HG03342 (cell line): ENCODE results near the gene TRIM71.
"Not testable (repeated sequence)": the region's sequence is repeated elsewhere in the genome, so short reads cannot be mapped to it uniquely, and the experiment has no call there.

ENCODE experiments used
- ATAC-seq: cut with Tn5 transposase; IDR thresholded peaks from one replicate; pipeline ENCODE4 v1.9.1; 2021; ENCODE audit warnings: mild to moderate bottlenecking, moderate library complexity; ENCODE audit not compliant: unreplicated experiment

Gene TRIM71

GRCh38 chr3:32922078-32922477 is 104.3 kb downstream of the TRIM71 start:
- no peak for ATAC-seq

- ATAC-seq = no peak
Measured at GRCh38 chr3:32930161-32930560, 112.4 kb downstream of the TRIM71 start.

GRCh38 chr3:32931273-32931672 is 113.5 kb downstream of the TRIM71 start:
- ATAC-seq = not testable (repeated sequence)

GRCh38 chr3:32934150-32934742 is 116.4 kb downstream of the TRIM71 start:
- ATAC-seq = no peak

GRCh38 chr3:32937331-32937730 is 119.5 kb downstream of the TRIM71 start:
- no peak for ATAC-seq

- not testable (repeated sequence) for ATAC-seq
Measured at GRCh38 chr3:32939531-32940284, 121.9 kb downstream of the TRIM71 start.

GRCh38 chr3:32940726-32941125 is 122.9 kb downstream of the TRIM71 start:
- no peak for ATAC-seq

- no peak for ATAC-seq
Measured at GRCh38 chr3:32945136-32945535, 127.3 kb downstream of the TRIM71 start.

GRCh38 chr3:32945598-32945997 is 127.8 kb downstream of the TRIM71 start:
- ATAC-seq = not testable (repeated sequence)

GRCh38 chr3:32946973-32947788 is 129.4 kb downstream of the TRIM71 start:
- ATAC-seq = peak; percentile 25
